ENCODE measurements around the gene CTH. TPM values are rescaled to one million over a fixed set of nuclear protein-coding genes. Genes with fewer than 3 reads are reported as not detected.

The CTH gene
- total and polyA plus RNA-seq, 8 donors = 6.5 to 10.3 (median 8.1) TPM

- ATAC-seq (no peak), DNase-seq (no peak)
- H3K4me1 ChIP-seq = no peaks in the 10 kb centered on the region
- H3K27me3 ChIP-seq = no peaks in the 10 kb centered on the region
- TF ChIP-seq CTCF (IDR thresholded peaks at IDR 0.05) = no peak
- H3K9me3 ChIP-seq = no peaks in the 10 kb centered on the region
- intact Hi-C loops (cut with DNase I) = no loop called here
- no peak overlapping the region for H3K27ac ChIP-seq
- no peak overlapping the region for H3K4me3 ChIP-seq
- H3K36me3 ChIP-seq = no peaks in the 10 kb centered on the region
These were observed 25.6 kb upstream of the CTH start for GRCh38 chr1:70385477-70385876.

GRCh38 chr1:70386121-70386520, 24.9 kb upstream of the CTH start:
- H3K9me3 ChIP-seq = no peaks in the 10 kb centered on the region
- ATAC-seq (no peak), DNase-seq (no peak)
- no peaks in the 10 kb centered on the region for H3K27me3 ChIP-seq
- no peak for TF ChIP-seq CTCF (IDR thresholded peaks at IDR 0.05)
- H3K4me3 ChIP-seq = no peak overlapping the region
- no peaks in the 10 kb centered on the region for H3K36me3 ChIP-seq
- no peak overlapping the region for H3K27ac ChIP-seq
- intact Hi-C loops (cut with DNase I) = no loop called here
- no peaks in the 10 kb centered on the region for H3K4me1 ChIP-seq

- Histone ChIP-seq H3K27me3 (no peaks in the 10 kb centered on the region), H3K36me3 (no peaks in the 10 kb centered on the region), H3K4me3 (no peak overlapping the region), H3K9me3 (no peaks in the 10 kb centered on the region), H3K4me1 (no peaks in the 10 kb centered on the region), H3K27ac (no peak overlapping the region)
- no peak for TF ChIP-seq CTCF (IDR thresholded peaks at IDR 0.05)
- intact Hi-C loops (cut with DNase I) = no loop called here
- ATAC-seq (no peak), DNase-seq (no peak)
These were observed 23.6 kb upstream of the CTH start for GRCh38 chr1:70387507-70387906.

GRCh38 chr1:70392626-70393025, 18.4 kb upstream of the CTH start:
- ATAC-seq = no peak
- no peaks in the 10 kb centered on the region for H3K27me3 ChIP-seq
- no peak for DNase-seq
- H3K4me3 ChIP-seq = no peak overlapping the region
- intact Hi-C loops (cut with DNase I) = no loop called here
- H3K36me3 ChIP-seq = no peaks in the 10 kb centered on the region
- H3K27ac ChIP-seq = no peak overlapping the region
- no peak for TF ChIP-seq CTCF (IDR thresholded peaks at IDR 0.05)
- no peaks in the 10 kb centered on the region for H3K9me3 ChIP-seq
- H3K4me1 ChIP-seq = no peaks in the 10 kb centered on the region

- TF ChIP-seq CTCF (IDR thresholded peaks at IDR 0.05) = no peak
- intact Hi-C loops (cut with DNase I) = no loop called here
- no peak for DNase-seq
- Histone ChIP-seq H3K27me3 (no peaks in the 10 kb centered on the region), H3K4me3 (no peak overlapping the region), H3K9me3 (no peaks in the 10 kb centered on the region), H3K36me3 (no peaks in the 10 kb centered on the region), H3K4me1 (no peaks in the 10 kb centered on the region), H3K27ac (no peak overlapping the region)
- no peak for ATAC-seq
These were observed 14.5 kb upstream of the CTH start for GRCh38 chr1:70396607-70397006.
